Esophagus squamous epithelium (tissue), 5 donors: Measurements from ENCODE around the gene TBC1D17. TPM values are rescaled to one million over a fixed set of nuclear protein-coding genes. Genes with fewer than 3 reads are reported as not detected.
A peak's percentile ranks its signal among the peaks of the same experiment; 100 is the strongest.

Experiments
- DNase-seq: peaks from one replicate; lab custom pipeline; 2025; lab: John Stamatoyannopoulos, UW
- H3K27ac ChIP-seq, 4 donors: fragments of 200-600 bp; sonication (generic); one replicate each; pipeline ENCODE4 v1.5.1; 2016 to 2019; ENCODE audit warnings: mild to moderate bottlenecking in 1 of 4
- H3K27me3 ChIP-seq, 4 donors: fragments of 200-600 bp; sonication (generic); 1 replicate in 3 of 4; 2 replicates in 1 of 4; pipeline versions ENCODE4 v1.5.1 to v1.6.0; 2017 to 2021; ENCODE audit warnings: antibody characterized with exemption in 1 of 4
- H3K36me3 ChIP-seq, 3 donors: fragments of 200-600 bp; sonication (generic); one replicate each; pipeline ENCODE4 v1.5.1; 2016 to 2019
- H3K4me1 ChIP-seq, 3 donors: fragments of 200-600 bp; sonication (generic); one replicate each; pipeline ENCODE4 v1.5.1; 2017 to 2019
- H3K4me3 ChIP-seq, 4 donors: fragments of 200-600 bp; sonication (generic); 1 replicate in 3 of 4; 2 replicates in 1 of 4; pipeline ENCODE4 v1.5.1; 2016 to 2019; ENCODE audit warnings: mild to moderate bottlenecking in 2 of 4, moderate library complexity in 1 of 4
- H3K9me3 ChIP-seq, 3 donors: fragments of 200-600 bp; sonication (generic); one replicate each; pipeline ENCODE4 v1.5.1; 2016 to 2019
- CTCF ChIP-seq, 6 experiments: fragments of 450-650 bp in 4 of 6; fragments of 200-600 bp in 2 of 6; sonication (generic) in 2 of 6; IDR thresholded peaks; one replicate each; pipeline ENCODE4 v1.5.1; 2016 to 2019; ENCODE audit warnings: antibody characterized with exemption in 6 of 6, mild to moderate bottlenecking in 4 of 6, moderate library complexity in 4 of 6
- POLR2A ChIP-seq, 4 donors: fragments of 450-650 bp; IDR thresholded peaks; one replicate each; pipeline ENCODE4 v1.6.1; 2017; ENCODE audit warnings: antibody characterized with exemption in 4 of 4, mild to moderate bottlenecking in 4 of 4, moderate library complexity in 3 of 4
- WGBS, 2 donors: methylation state at CpG; one replicate each; pipeline ENCODE4 v1.1.5; 2018; 5-methylcytosine and 5-hydroxymethylcytosine counted together
- intact Hi-C: fragments of 100-400 bp; cut with DNase I; formaldehyde crosslinking; loops from one replicate; pipeline ENCODE4 v1.15.0; 2022
- total RNA-seq, 4 donors: library from RNA; depleted of rRNA; stranded (reverse); fragments of >200 nt; gene quantifications; one replicate each; pipeline ENCODE4 v1.1.0, GENCODE V29; 2016
- donor health status: DM: yes; HTN: yes; CAD: no.

The TBC1D17 gene
- total RNA-seq, 4 donors from 2014 or later: 6.7 to 25.9 (median 16.9) TPM

GRCh38 chr19:49861107-49861506 is 16.4 kb upstream of the TBC1D17 start:
- H3K36me3 ChIP-seq: peaks cover 32 to 90% (median 60%) of the 10 kb centered on the region in 3 donors
- 38% methylated on average over 3 of the region's 13 CpGs; no CpG with 5 or more reads in 1 of the 2 donors for WGBS, 2 donors
- H3K27ac ChIP-seq: peak overlapping the region; percentile 33 to 79 (median 58)
- H3K27me3 ChIP-seq: no peaks in the 10 kb centered on the region
- TF ChIP-seq CTCF (IDR thresholded peaks at IDR 0.05): no peak
- TF ChIP-seq POLR2A (IDR thresholded peaks at IDR 0.05): no peak
- peak overlapping the region in 1 of 4 donors; percentile 15 for H3K4me3 ChIP-seq
- no peak for DNase-seq
- intact Hi-C loops: no loop called here
- H3K4me1 ChIP-seq: peaks cover 8 to 41% (median 16%) of the 10 kb centered on the region in 3 donors
- H3K9me3 ChIP-seq: no peaks in the 10 kb centered on the region

GRCh38 chr19:49861541-49862378 is 15.7 kb upstream of the TBC1D17 start:
- Histone ChIP-seq H3K4me3 (peak overlapping the region in 1 of 4 donors; percentile 15), H3K9me3 (no peaks in the 10 kb centered on the region), H3K36me3 (peaks cover 27 to 83% (median 56%) of the 10 kb centered on the region in 3 donors), H3K4me1 (peaks cover 15 to 47% (median 23%) of the 10 kb centered on the region in 3 donors), H3K27me3 (no peaks in the 10 kb centered on the region), H3K27ac (peak overlapping the region; percentile 33 to 79 (median 58))
- DNase-seq: no peak
- WGBS, 2 donors: 78 to 86% methylated on average over 8 to 9 of the region's 60 CpGs
- TF ChIP-seq CTCF (IDR thresholded peaks at IDR 0.05): no peak
- TF ChIP-seq POLR2A (IDR thresholded peaks at IDR 0.05): no peak
- intact Hi-C loops: no loop called here

- Histone ChIP-seq H3K4me1 (peaks cover 15 to 52% (median 23%) of the 10 kb centered on the region in 3 donors), H3K36me3 (peaks cover 25 to 75% (median 49%) of the 10 kb centered on the region in 3 donors), H3K9me3 (no peaks in the 10 kb centered on the region), H3K27me3 (no peaks in the 10 kb centered on the region), H3K27ac (peak overlapping the region in 1 of 4 donors; percentile 5), H3K4me3 (no peak overlapping the region)
- intact Hi-C loops: no loop called here
- 78 to 85% methylated on average over 19 to 39 of the region's 49 CpGs for WGBS, 2 donors
- TF ChIP-seq POLR2A (IDR thresholded peaks at IDR 0.05) (no peak), CTCF (IDR thresholded peaks at IDR 0.05) (no peak)
- no peak for DNase-seq
Observed at GRCh38 chr19:49862391-49863253, 14.9 kb upstream of the TBC1D17 start.

GRCh38 chr19:49863254-49863934 is 14.1 kb upstream of the TBC1D17 start:
- no peaks in the 10 kb centered on the region for H3K9me3 ChIP-seq
- TF ChIP-seq CTCF (IDR thresholded peaks at IDR 0.05) (no peak), POLR2A (IDR thresholded peaks at IDR 0.05) (no peak)
- 89 to 91% methylated on average over 14 to 23 of the region's 24 CpGs for WGBS, 2 donors
- no peak for DNase-seq
- H3K4me3 ChIP-seq: no peak overlapping the region
- no peaks in the 10 kb centered on the region for H3K27me3 ChIP-seq
- peaks cover 19 to 67% (median 45%) of the 10 kb centered on the region in 3 donors for H3K36me3 ChIP-seq
- intact Hi-C loops: no loop called here
- H3K27ac ChIP-seq: no peak overlapping the region
- peaks cover 15 to 60% (median 28%) of the 10 kb centered on the region in 3 donors for H3K4me1 ChIP-seq
